Activated B cell treated with CpG ODN at 0.5 μM for 24 hours (primary cell): ENCODE results near the gene ZBTB46. TPM values are rescaled to one million over a fixed set of nuclear protein-coding genes. Genes with fewer than 3 reads are reported as not detected.

Experiments used
- ATAC-seq: fragments of 200-7000 bp; cut with Tn5 transposase; one replicate; pipeline ENCODE4 v1.10.0; 2021; ENCODE audit warnings: low read depth, mild to moderate bottlenecking, moderate library complexity
- CTCF ChIA-PET: fragments of 350-600 bp; sonication (Branson Sonifier 250); formaldehyde crosslinking; loops from one replicate; lab custom pipeline; 2021; ENCODE audit warnings: antibody characterized with exemption; lab: Charles Lee
- POLR2A ChIA-PET: fragments of 350-600 bp; sonication (Branson Sonifier 250); formaldehyde crosslinking; loops from one replicate; lab custom pipeline; 2021; ENCODE audit warnings: antibody characterized with exemption; lab: Charles Lee
- DNase-seq: peaks from one replicate; pipeline ENCODE4 v3.0.0; 2022
- H3K27ac Mint-ChIP-seq: one replicate; pipeline ENCODE4 v1.8.0; 2020; ENCODE audit warnings: mixed read lengths
- H3K27me3 Mint-ChIP-seq: one replicate; pipeline ENCODE4 v1.8.0; 2021; ENCODE audit warnings: mixed read lengths
- H3K36me3 Mint-ChIP-seq: one replicate; pipeline ENCODE4 v1.8.0; 2021; ENCODE audit warnings: low read depth, mixed read lengths
- H3K4me1 Mint-ChIP-seq: one replicate; pipeline ENCODE4 v1.8.0; 2021; ENCODE audit warnings: mixed read lengths
- H3K4me3 Mint-ChIP-seq: one replicate; pipeline ENCODE4 v1.8.0; 2020; ENCODE audit warnings: mild to moderate bottlenecking, mixed read lengths
- H3K9me3 Mint-ChIP-seq: one replicate; pipeline ENCODE4 v1.8.0; 2020; ENCODE audit warnings: mixed read lengths
- intact Hi-C: fragments of 100-400 bp; cut with micrococcal nuclease; formaldehyde crosslinking; loops from one replicate; pipeline ENCODE4 v1.15.1; 2024
- total RNA-seq: library from RNA; stranded (reverse); gene quantifications from 2 replicates; pipeline ENCODE4 v1.2.3, GENCODE V29; 2022
- TF ChIP-seq, protein P1 (sequence below): fragments of 200-600 bp; IDR thresholded peaks from one replicate; pipeline ENCODE4 v1.8.0; 2022; ENCODE audit warnings: antibody characterized with exemption, mild to moderate bottlenecking

The ZBTB46 gene
- total RNA-seq, 1 donor from 2014 or later = 0.49 TPM

DNA sequence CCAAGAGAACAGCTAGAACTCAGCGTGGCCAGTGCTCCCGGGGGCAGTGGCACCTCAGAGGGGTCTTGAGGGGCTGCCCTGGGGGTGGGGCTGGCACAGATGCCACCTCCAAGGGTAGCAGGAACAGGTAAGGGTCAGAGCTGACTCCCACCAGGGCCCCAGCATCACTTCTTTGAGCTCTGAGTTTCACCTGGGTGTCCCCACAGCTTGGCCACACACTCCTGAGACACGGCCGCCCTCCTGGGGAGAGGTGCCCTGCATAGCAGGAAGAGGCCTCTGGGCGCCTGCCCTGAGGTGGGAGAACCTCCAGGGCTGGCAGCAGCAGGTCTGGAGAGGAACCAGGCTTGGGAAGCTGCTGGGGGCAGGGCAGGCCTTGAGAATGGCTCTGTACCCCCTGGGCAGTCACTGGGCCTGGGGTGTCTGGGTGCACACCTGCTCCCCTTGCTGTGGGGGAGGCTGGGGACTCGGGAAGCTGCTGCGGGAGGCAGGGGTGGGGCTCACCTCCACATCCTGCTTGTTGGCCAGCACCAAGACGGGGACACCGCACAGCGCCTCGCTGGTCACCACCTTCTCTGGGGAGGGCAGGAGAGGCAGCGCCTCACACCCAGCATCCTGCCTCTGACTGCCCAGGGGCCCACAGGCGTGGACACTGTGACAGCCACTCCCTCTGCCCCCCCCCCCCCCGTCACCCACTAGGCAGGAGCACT, 129.6 kb downstream of the ZBTB46 start:
- Mint-ChIP-seq H3K9me3 (no peaks in the 10 kb centered on the region), H3K4me3 (no peak overlapping the region), H3K4me1 (peaks cover 24% of the 10 kb centered on the region), H3K27me3 (no peaks in the 10 kb centered on the region), H3K36me3 (peaks cover 29% of the 10 kb centered on the region), H3K27ac (no peak overlapping the region)
- ChIA-PET CTCF (no interaction called here), POLR2A (interaction anchor here (0.5 to 0.6 kb wide), 2 partner anchors 26 to 180 kb away, joined by 3 read pairs; no protein-coding TSS in a partner anchor)
- intact Hi-C loops = no loop called here
- no peak for ATAC-seq
- TF ChIP-seq, protein P1, sequence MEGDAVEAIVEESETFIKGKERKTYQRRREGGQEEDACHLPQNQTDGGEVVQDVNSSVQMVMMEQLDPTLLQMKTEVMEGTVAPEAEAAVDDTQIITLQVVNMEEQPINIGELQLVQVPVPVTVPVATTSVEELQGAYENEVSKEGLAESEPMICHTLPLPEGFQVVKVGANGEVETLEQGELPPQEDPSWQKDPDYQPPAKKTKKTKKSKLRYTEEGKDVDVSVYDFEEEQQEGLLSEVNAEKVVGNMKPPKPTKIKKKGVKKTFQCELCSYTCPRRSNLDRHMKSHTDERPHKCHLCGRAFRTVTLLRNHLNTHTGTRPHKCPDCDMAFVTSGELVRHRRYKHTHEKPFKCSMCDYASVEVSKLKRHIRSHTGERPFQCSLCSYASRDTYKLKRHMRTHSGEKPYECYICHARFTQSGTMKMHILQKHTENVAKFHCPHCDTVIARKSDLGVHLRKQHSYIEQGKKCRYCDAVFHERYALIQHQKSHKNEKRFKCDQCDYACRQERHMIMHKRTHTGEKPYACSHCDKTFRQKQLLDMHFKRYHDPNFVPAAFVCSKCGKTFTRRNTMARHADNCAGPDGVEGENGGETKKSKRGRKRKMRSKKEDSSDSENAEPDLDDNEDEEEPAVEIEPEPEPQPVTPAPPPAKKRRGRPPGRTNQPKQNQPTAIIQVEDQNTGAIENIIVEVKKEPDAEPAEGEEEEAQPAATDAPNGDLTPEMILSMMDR = no peak
- no peak for DNase-seq

- Mint-ChIP-seq H3K9me3 (no peaks in the 10 kb centered on the region), H3K27me3 (no peaks in the 10 kb centered on the region), H3K4me1 (peaks cover 26% of the 10 kb centered on the region), H3K27ac (no peak overlapping the region), H3K36me3 (peaks cover 25% of the 10 kb centered on the region), H3K4me3 (no peak overlapping the region)
- DNase-seq = no peak
- ChIA-PET CTCF (no interaction called here), POLR2A (no interaction called here)
- no peak for ATAC-seq
- intact Hi-C loops = no loop called here
- TF ChIP-seq, protein P1 = no peak
Measured at GRCh38 chr20:63701051-63701328, 130.1 kb downstream of the ZBTB46 start.

- no peaks in the 10 kb centered on the region for H3K9me3 Mint-ChIP-seq
- DNase-seq (no peak), ATAC-seq (no peak)
- H3K36me3 Mint-ChIP-seq = peaks cover 19% of the 10 kb centered on the region
- intact Hi-C loops = no loop called here
- ChIA-PET POLR2A (no interaction called here), CTCF (no interaction called here)
- TF ChIP-seq, protein P1 = no peak
- H3K27ac Mint-ChIP-seq = no peak overlapping the region
- H3K27me3 Mint-ChIP-seq = no peaks in the 10 kb centered on the region
- H3K4me1 Mint-ChIP-seq = peaks cover 23% of the 10 kb centered on the region
- H3K4me3 Mint-ChIP-seq = no peak overlapping the region
Measured at GRCh38 chr20:63700199-63701050, 130.6 kb downstream of the ZBTB46 start.

- ATAC-seq = no peak
- Mint-ChIP-seq H3K4me3 (no peak overlapping the region), H3K36me3 (peaks cover 11% of the 10 kb centered on the region), H3K4me1 (peaks cover 20% of the 10 kb centered on the region), H3K27me3 (no peaks in the 10 kb centered on the region), H3K27ac (no peak overlapping the region), H3K9me3 (no peaks in the 10 kb centered on the region)
- TF ChIP-seq, protein P1 = no peak
- CTCF ChIA-PET = no interaction called here
- POLR2A ChIA-PET = interaction anchor here (0.7 to 2.6 kb wide), 2 partner anchors 8 to 18 kb away, joined by 3 to 12 read pairs; partner anchors contain the start of genes ARFRP1 and ZGPAT
- no peak for DNase-seq
- intact Hi-C loops = loop anchor here (5.0 kb wide), 1 partner anchor 38 kb away; the partner anchor contains the start of genes LIME1 and SLC2A4RG
Measured at GRCh38 chr20:63699466-63700198, 131.4 kb downstream of the ZBTB46 start.
